ENCODE measurements around the gene ASIC2. TPM values are rescaled to one million over a fixed set of nuclear protein-coding genes. Genes with fewer than 3 reads are reported as not detected.

The ASIC2 gene
- total and polyA plus RNA-seq, 7 donors, result under 0.01 to 0.60 (median 0.19) TPM; not detected in 3

DNA sequence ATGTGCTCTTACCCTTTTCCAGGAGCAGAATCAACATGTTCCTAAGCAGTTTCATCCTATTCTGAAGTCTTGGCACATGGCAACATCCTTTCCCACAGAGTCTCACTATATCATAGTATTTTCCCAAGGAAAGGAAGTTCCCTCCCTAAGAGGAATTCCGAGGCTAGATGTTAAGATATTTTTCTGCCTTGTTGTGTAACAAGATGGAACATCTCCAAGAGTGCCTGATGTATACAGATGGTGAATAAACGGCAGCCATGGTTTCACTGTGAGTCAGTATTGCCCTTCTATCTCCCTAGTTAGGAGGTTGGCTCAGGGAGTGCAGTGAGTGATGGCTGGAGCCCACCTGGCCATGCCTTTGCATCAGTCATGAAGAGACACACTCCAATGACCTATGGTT is 253.2 kb downstream of the ASIC2 start:
- DNase-seq, result no peak
- intact Hi-C loops (cut with DNase I), result loop anchor here (5.0 kb wide), 1 partner anchor 637 kb away; no protein-coding TSS in a partner anchor

DNA sequence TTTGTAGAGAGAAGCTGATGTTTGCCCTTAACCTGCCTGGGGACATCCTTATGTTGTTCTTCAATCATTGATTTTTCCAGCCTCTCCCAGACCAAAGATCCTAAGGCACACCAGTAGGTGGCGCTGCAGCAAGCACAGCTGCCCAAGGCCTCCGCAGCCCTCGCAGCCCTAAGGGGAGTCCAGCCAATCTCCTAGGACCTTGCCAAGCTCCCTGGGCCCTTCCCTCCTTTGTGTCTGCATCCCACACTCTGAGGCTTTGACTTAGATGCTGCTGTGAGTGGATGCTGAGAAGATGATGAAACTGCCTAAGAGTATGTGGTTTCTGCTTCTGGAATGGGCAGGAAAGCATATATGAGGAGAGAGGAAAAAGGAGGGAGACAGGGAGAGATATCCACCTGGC is 254.4 kb downstream of the ASIC2 start:
- DNase-seq, result no peak
- Histone ChIP-seq H3K9me3 (no peaks in the 10 kb centered on the region), H3K36me3 (no peaks in the 10 kb centered on the region), H3K27ac (no peak overlapping the region), H3K27me3 (peaks cover 0 to 13% (median 0%) of the 10 kb centered on the region in 3 donors), H3K4me1 (no peaks in the 10 kb centered on the region), H3K4me3 (no peak overlapping the region)
- TF ChIP-seq CTCF (IDR thresholded peaks at IDR 0.05), result peak in 3 of 4 experiments; percentile 24 to 30 (median 26)
- no peak for TF ChIP-seq POLR2AphosphoS5 (IDR thresholded peaks at IDR 0.05)
- TF ChIP-seq POLR2A (IDR thresholded peaks at IDR 0.05), result no peak
- TF ChIP-seq EP300 (IDR thresholded peaks at IDR 0.05), result no peak
- WGBS, 2 donors, result 3% methylated on average over 3 of the region's 3 CpGs
- intact Hi-C loops (cut with DNase I), result loop anchor here (5.0 kb wide), 1 partner anchor 639 kb away; no protein-coding TSS in a partner anchor

More for the DNA sequence above, 253.2 kb downstream of the ASIC2 start:
- Histone ChIP-seq H3K4me1 (no peaks in the 10 kb centered on the region), H3K27ac (no peak overlapping the region), H3K27me3 (peaks cover 0 to 8% (median 0%) of the 10 kb centered on the region in 3 donors), H3K4me3 (no peak overlapping the region), H3K36me3 (no peaks in the 10 kb centered on the region), H3K9me3 (no peaks in the 10 kb centered on the region)
- 32 to 34% methylated on average over 2 of the region's 2 CpGs for WGBS, 2 donors
- no peak for TF ChIP-seq POLR2AphosphoS5 (IDR thresholded peaks at IDR 0.05)

- 91 to 93% methylated on average over 4 of the region's 4 CpGs for WGBS, 2 donors
- no peak for DNase-seq
- intact Hi-C loops (cut with DNase I), result no loop called here
Measured at GRCh38 chr17:33033176-33033575, 259.9 kb downstream of the ASIC2 start.

DNA sequence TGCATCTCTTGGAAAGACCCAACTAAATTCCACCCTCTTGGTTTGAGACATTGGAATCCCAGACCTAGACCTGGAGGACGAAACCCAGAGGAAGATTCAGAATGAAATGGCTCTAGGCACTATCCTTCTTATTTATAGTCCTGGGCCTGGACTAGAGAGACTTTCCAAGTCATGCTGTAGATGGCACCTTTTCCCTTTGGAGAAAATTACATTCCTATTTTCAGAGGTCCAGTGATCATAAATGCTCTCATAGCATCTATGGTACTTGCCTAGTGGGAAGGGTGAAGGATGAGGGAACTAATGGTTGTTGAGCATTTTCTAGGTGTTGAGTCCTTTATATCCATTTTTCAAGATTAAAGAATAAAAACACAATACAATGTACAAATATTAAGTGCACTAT is 264.3 kb downstream of the ASIC2 start:
- H3K27me3 ChIP-seq, result peaks cover 0 to under 1% (median 0%) of the 10 kb centered on the region in 3 donors
- no peak for TF ChIP-seq CTCF (IDR thresholded peaks at IDR 0.05)
- TF ChIP-seq EP300 (IDR thresholded peaks at IDR 0.05), result no peak
- no peak for TF ChIP-seq POLR2A (IDR thresholded peaks at IDR 0.05)
- no peak for TF ChIP-seq POLR2AphosphoS5 (IDR thresholded peaks at IDR 0.05)
- DNase-seq, result no peak
- WGBS, 2 donors, result 85 to 88% methylated on average over 1 of the region's 1 CpG
- H3K27ac ChIP-seq, result no peak overlapping the region
- no peak overlapping the region for H3K4me3 ChIP-seq
- no peaks in the 10 kb centered on the region for H3K4me1 ChIP-seq
- H3K9me3 ChIP-seq, result no peaks in the 10 kb centered on the region
- H3K36me3 ChIP-seq, result no peaks in the 10 kb centered on the region
- intact Hi-C loops (cut with DNase I), result no loop called here

More at GRCh38 chr17:33033176-33033575, 259.9 kb downstream of the ASIC2 start:
- TF ChIP-seq POLR2AphosphoS5 (IDR thresholded peaks at IDR 0.05), result no peak
- no peak for TF ChIP-seq POLR2A (IDR thresholded peaks at IDR 0.05)
- TF ChIP-seq CTCF (IDR thresholded peaks at IDR 0.05), result no peak
- TF ChIP-seq EP300 (IDR thresholded peaks at IDR 0.05), result no peak
- H3K9me3 ChIP-seq, result no peaks in the 10 kb centered on the region
- H3K4me1 ChIP-seq, result no peaks in the 10 kb centered on the region
- no peaks in the 10 kb centered on the region for H3K36me3 ChIP-seq
- no peak overlapping the region for H3K4me3 ChIP-seq
- H3K27me3 ChIP-seq, result peaks cover 0 to 13% (median 0%) of the 10 kb centered on the region in 3 donors
- H3K27ac ChIP-seq, result no peak overlapping the region

GRCh38 chr17:33028061-33028460 is 265.0 kb downstream of the ASIC2 start:
- intact Hi-C loops (cut with DNase I), result no loop called here
- H3K27me3 ChIP-seq, result no peaks in the 10 kb centered on the region
- H3K4me1 ChIP-seq, result no peaks in the 10 kb centered on the region
- 74 to 87% methylated on average over 8 of the region's 8 CpGs for WGBS, 2 donors
- H3K4me3 ChIP-seq, result no peak overlapping the region
- no peaks in the 10 kb centered on the region for H3K9me3 ChIP-seq
- TF ChIP-seq POLR2AphosphoS5 (IDR thresholded peaks at IDR 0.05) (no peak), CTCF (IDR thresholded peaks at IDR 0.05) (no peak), EP300 (IDR thresholded peaks at IDR 0.05) (no peak), POLR2A (IDR thresholded peaks at IDR 0.05) (no peak)
- no peak for DNase-seq
- no peaks in the 10 kb centered on the region for H3K36me3 ChIP-seq
- no peak overlapping the region for H3K27ac ChIP-seq

All from sigmoid colon (tissue), 7 donors.